ENCODE results near the gene GALNT9. TPM values are rescaled to one million over a fixed set of nuclear protein-coding genes. Genes with fewer than 3 reads are reported as not detected.
A peak's percentile ranks its signal among the peaks of the same experiment; 100 is the strongest.

GALNT9 gene
- total and polyA plus RNA-seq, 8 donors: 0.15 to 3.1 (median 0.19) TPM; not detected in 5

DNA sequence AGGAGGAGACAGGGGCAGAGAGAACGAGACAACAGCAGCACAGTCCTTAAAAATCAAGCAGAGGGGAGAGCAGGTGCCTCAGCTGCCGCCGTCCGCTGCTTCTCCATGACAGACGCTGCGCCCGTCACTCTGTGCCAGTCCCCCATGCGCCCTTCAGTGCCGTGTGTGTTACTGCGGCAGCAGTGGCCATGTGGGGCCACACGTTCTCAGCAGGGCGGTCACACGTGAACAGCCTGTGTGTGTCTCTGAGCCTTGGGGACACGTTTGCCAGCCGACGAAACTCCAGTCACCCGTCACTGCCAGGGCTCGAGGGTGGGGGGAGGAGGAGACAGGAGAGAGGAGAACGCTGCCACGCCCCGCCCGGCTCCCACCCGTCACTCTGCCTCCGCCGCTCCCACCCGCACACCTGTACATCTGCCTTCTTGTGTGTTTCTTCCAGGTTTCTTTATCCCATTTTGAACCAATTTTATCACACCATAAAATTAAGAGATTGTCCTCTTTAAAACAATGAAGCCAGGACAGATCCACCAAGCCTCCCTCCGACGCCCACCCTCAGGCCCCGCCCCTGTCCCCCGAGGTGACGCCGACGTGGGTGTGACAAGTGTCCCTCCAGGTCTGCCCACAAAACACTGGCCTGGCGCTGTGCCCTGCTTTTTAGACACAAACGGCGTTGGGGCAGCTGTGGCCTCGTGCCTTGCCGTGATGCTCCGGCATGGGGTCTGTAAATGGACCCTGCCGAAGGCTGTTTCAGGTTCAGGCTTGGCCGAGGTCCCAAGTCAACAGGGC is 58.2 kb downstream of the GALNT9 start:
- Histone ChIP-seq H3K9me3 (no peaks in the 10 kb centered on the region), H3K36me3 (no peaks in the 10 kb centered on the region), H3K27me3 (peaks cover 0 to 90% (median 12%) of the 10 kb centered on the region in 3 donors), H3K4me1 (peaks cover 0 to 18% (median 4%) of the 10 kb centered on the region in 4 donors), H3K4me3 (no peak overlapping the region), H3K27ac (no peak overlapping the region)
- DNase-seq: no peak
- WGBS, 5 donors: 68 to 73% (median 70%) methylated on average over 38 to 41 of the region's 41 CpGs
- no peak for TF ChIP-seq POLR2AphosphoS5 (IDR thresholded peaks at IDR 0.05)
- no peak for TF ChIP-seq POLR2A (IDR thresholded peaks at IDR 0.05)
- no peak for TF ChIP-seq EP300 (IDR thresholded peaks at IDR 0.05)
- TF ChIP-seq, protein P1, sequence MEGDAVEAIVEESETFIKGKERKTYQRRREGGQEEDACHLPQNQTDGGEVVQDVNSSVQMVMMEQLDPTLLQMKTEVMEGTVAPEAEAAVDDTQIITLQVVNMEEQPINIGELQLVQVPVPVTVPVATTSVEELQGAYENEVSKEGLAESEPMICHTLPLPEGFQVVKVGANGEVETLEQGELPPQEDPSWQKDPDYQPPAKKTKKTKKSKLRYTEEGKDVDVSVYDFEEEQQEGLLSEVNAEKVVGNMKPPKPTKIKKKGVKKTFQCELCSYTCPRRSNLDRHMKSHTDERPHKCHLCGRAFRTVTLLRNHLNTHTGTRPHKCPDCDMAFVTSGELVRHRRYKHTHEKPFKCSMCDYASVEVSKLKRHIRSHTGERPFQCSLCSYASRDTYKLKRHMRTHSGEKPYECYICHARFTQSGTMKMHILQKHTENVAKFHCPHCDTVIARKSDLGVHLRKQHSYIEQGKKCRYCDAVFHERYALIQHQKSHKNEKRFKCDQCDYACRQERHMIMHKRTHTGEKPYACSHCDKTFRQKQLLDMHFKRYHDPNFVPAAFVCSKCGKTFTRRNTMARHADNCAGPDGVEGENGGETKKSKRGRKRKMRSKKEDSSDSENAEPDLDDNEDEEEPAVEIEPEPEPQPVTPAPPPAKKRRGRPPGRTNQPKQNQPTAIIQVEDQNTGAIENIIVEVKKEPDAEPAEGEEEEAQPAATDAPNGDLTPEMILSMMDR (IDR thresholded peaks at IDR 0.05): no peak
- intact Hi-C loops (cut with DNase I; ENCODE audit: low total_unique reads): no loop called here

DNA sequence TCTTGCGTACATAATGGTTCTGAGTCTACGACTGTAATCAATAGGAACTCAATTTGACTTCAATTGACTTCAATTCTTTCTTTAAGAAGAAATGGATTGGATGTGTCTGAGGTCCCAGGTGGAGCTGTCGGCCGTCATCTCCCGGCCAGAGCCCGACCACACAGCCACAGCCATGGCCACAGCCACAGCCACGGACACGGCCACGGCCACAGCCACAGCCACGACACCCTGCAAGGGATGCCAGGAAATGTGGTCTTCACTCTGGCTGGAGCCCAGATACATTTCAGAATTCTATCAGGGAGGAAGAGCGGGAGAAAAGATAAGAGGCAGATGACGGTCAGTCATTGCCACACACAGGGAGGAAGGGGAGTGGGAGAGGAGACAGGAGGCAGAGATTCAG is 58.9 kb downstream of the GALNT9 start:
- intact Hi-C loops (cut with DNase I; ENCODE audit: low total_unique reads): no loop called here
- 78 to 85% (median 80%) methylated on average over 12 of the region's 12 CpGs for WGBS, 5 donors
- Histone ChIP-seq H3K36me3 (no peaks in the 10 kb centered on the region), H3K4me1 (peaks cover 0 to 18% (median 4%) of the 10 kb centered on the region in 4 donors), H3K27me3 (peaks cover 0 to 90% (median 12%) of the 10 kb centered on the region in 3 donors), H3K27ac (no peak overlapping the region), H3K9me3 (no peaks in the 10 kb centered on the region), H3K4me3 (no peak overlapping the region)
- TF ChIP-seq, protein P1 (IDR thresholded peaks at IDR 0.05): no peak
- DNase-seq: no peak

DNA sequence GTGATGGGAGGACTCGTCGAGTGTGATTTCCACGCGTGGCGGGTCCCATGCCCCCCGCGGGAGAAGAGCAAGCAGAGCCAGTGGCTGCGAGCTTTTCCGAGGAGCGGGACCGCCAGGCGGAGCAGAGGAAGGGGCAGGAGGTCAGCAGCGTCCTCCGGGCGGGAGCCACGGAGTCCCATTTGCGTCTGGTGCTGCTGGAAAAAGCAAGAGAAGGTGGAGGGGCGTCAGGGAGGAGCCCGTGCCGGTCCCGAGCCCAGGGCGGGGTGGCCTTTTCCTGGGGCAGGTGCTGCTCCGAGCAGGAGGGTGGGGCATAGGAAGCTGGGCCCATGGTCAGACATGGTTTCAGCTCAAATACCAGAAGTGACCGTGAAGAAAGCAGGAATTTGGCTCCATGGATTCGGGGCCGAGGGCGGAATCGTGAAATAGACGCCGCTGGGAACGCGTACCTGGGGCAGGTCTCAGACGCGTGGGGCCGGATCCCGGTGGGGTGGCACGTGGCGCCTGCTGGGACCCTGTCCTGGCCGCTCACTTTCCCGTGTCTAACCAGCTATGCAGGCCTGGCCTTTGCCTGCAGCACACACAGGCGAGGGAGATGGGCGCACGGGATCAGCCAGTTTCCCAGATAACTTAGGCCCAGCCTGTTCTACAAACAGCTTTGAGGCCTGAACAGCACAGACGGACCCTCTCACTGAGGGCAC is 60.0 kb downstream of the GALNT9 start:
- Histone ChIP-seq H3K36me3 (no peaks in the 10 kb centered on the region), H3K9me3 (no peaks in the 10 kb centered on the region), H3K4me1 (peaks cover 0 to 9% (median 4%) of the 10 kb centered on the region in 4 donors), H3K4me3 (no peak overlapping the region), H3K27me3 (peaks cover 0 to 90% (median 6%) of the 10 kb centered on the region in 3 donors), H3K27ac (no peak overlapping the region)
- no peak for TF ChIP-seq EP300 (IDR thresholded peaks at IDR 0.05)
- TF ChIP-seq POLR2A (IDR thresholded peaks at IDR 0.05): no peak
- TF ChIP-seq, protein P1 (IDR thresholded peaks at IDR 0.05): no peak
- no peak for TF ChIP-seq POLR2AphosphoS5 (IDR thresholded peaks at IDR 0.05)
- DNase-seq: no peak
- intact Hi-C loops (cut with DNase I; ENCODE audit: low total_unique reads): no loop called here
- WGBS, 5 donors: 75 to 85% (median 79%) methylated on average over 28 to 44 of the region's 44 CpGs

DNA sequence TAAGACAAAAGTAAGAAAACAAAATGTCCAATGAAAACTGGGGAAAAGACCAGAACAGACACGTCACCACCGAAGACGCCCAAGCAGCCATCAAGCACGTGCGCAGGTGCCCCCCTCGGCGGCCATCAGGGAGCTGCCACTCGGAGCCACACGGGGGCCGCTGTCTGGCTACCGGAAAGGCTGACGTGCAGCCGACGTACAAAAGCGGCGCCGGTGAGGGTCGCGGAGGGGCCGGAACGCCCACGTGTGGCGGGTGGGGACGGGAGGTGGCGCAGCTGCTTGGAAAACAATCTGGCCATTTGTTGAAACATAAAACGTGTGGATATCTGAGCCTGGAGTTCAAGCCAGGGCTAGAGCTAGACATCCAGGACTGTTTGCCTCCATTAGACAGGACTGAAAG is 60.7 kb downstream of the GALNT9 start:
- WGBS, 5 donors: 42 to 62% (median 50%) methylated on average over 26 of the region's 26 CpGs
- TF ChIP-seq POLR2AphosphoS5 (IDR thresholded peaks at IDR 0.05) (no peak), POLR2A (IDR thresholded peaks at IDR 0.05) (no peak), EP300 (IDR thresholded peaks at IDR 0.05) (no peak)
- TF ChIP-seq, protein P1 (IDR thresholded peaks at IDR 0.05): no peak
- peak in 1 of 2 donors; percentile 60 for DNase-seq

More for the DNA sequence above, 60.7 kb downstream of the GALNT9 start:
- Histone ChIP-seq H3K27me3 (peaks cover 0 to 88% (median 6%) of the 10 kb centered on the region in 3 donors), H3K4me3 (no peak overlapping the region), H3K36me3 (no peaks in the 10 kb centered on the region), H3K9me3 (no peaks in the 10 kb centered on the region), H3K27ac (no peak overlapping the region), H3K4me1 (peaks cover 0 to 1% (median 0%) of the 10 kb centered on the region in 4 donors)
- intact Hi-C loops (cut with DNase I; ENCODE audit: low total_unique reads): no loop called here
